MCF 10A (cell line): Measurements from ENCODE around the gene ASGR1. TPM values are rescaled to one million over a fixed set of nuclear protein-coding genes. Genes with fewer than 3 reads are reported as not detected.

Experiments used
- BruUV-seq: library from RNA; stranded (reverse); fragments of 400-500 nt; replicated peaks from 2 replicates; lab custom pipeline; 2021; lab: Mats Ljungman, UMichigan
- CTCF ChIA-PET: fragments of 300-600 bp; sonication (Branson Sonifier 250); formaldehyde crosslinking; extraction: SDS; loops from one replicate; lab custom pipeline; 2021; ENCODE audit warnings: antibody characterized with exemption, inconsistent platforms; lab: Yijun Ruan, JAX
- POLR2A ChIA-PET: fragments of 300-600, 350-650 bp; sonication (Branson Sonifier 250); formaldehyde crosslinking; extraction: SDS; loops from one replicate; lab custom pipeline; 2020; ENCODE audit warnings: antibody characterized with exemption, inconsistent platforms; lab: Yijun Ruan, JAX
- DNase-seq: peaks from one replicate; pipeline ENCODE4 v3.0.0-alpha.2; 2018; ENCODE audit not compliant: unreplicated experiment
- H3K27ac Mint-ChIP-seq: one replicate; pipeline ENCODE4 v1.8.0; 2022; ENCODE audit warnings: mild to moderate bottlenecking, low read depth, mixed read lengths; ENCODE audit not compliant: unreplicated experiment
- H3K27me3 Mint-ChIP-seq: one replicate; pipeline ENCODE4 v1.8.0; 2022; ENCODE audit warnings: mixed read lengths; ENCODE audit not compliant: insufficient read depth, unreplicated experiment
- H3K36me3 Mint-ChIP-seq: one replicate; pipeline ENCODE4 v1.8.0; 2022; ENCODE audit warnings: mild to moderate bottlenecking, moderate library complexity, mixed read lengths; ENCODE audit not compliant: insufficient read depth, unreplicated experiment
- H3K4me1 Mint-ChIP-seq: one replicate; pipeline ENCODE4 v1.8.0; 2022; ENCODE audit warnings: mixed read lengths; ENCODE audit not compliant: insufficient read depth, unreplicated experiment
- H3K4me3 Mint-ChIP-seq: one replicate; pipeline ENCODE4 v1.8.0; 2022; ENCODE audit warnings: mild to moderate bottlenecking, moderate library complexity, mixed read lengths; ENCODE audit not compliant: unreplicated experiment
- H3K9me3 Mint-ChIP-seq: one replicate; pipeline ENCODE4 v1.8.0; 2022; ENCODE audit warnings: mixed read lengths; ENCODE audit not compliant: unreplicated experiment
- CTCF ChIP-seq: fragments of 200-600 bp; IDR thresholded peaks from one replicate; pipeline ENCODE4 v1.8.0; 2022; ENCODE audit warnings: antibody characterized with exemption, mild to moderate bottlenecking; ENCODE audit not compliant: unreplicated experiment
- intact Hi-C: fragments of 100-400 bp; cut with micrococcal nuclease; formaldehyde crosslinking; loops from 2 replicates; pipeline ENCODE4 v1.14.1; 2022
- total RNA-seq: library from RNA; stranded (reverse); gene quantifications from 2 replicates; pipeline ENCODE4 v1.2.3, GENCODE V29; 2022

ASGR1 gene
- total RNA-seq, 1 experiment from 2014 or later, result 0.37 TPM

DNA sequence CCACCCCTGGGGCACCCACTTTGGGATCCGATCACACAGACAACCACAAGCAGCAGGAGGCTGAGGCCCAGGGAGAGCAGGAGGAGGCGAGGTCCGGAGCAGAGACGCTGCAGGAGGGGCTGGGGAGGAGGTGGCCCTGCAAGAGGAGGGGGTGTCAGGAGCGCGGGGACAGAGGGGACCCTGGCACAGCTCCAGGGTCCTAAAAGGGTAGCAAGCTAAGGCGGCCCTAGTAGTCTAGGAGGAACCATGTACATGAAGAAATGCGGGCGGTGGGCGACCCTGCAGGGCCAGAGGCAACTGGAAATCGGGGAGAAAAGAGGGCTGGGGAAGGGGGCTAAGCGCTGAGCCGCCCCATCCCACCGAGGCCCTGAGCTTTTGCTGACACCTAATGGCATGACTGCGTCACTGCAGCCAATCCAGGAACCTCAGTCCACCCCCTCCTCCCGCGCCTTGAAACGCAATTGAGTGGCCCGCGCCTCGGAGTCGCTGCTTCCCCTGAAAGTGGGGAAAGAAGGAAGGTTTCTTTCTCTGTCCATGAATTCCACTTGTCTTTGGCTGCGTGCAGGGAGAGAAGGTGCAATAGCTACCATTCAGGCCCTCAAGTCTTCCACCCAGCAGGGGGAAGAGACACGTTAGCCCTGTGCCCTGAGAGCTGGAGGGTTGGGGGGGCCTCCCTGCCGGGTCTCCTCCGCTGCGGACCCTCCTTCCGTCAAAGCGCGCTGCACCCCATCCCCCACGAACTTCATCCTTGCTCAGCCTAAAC, 1.8 kb downstream of the ASGR1 start:
- Mint-ChIP-seq H3K27me3 (no peaks in the 10 kb centered on the region), H3K4me3 (peak overlapping the region; percentile 61), H3K27ac (no peak overlapping the region), H3K9me3 (no peaks in the 10 kb centered on the region), H3K36me3 (no peaks in the 10 kb centered on the region), H3K4me1 (no peaks in the 10 kb centered on the region)
- CTCF ChIA-PET, result interaction anchor here (0.6 to 3.2 kb wide), 28 partner anchors 8 to 758 kb away, joined by 3 to 33 read pairs (median 4); no protein-coding TSS in a partner anchor
- intact Hi-C loops, result loop anchor here (2.0 kb wide), 2 partner anchors 41 to 125 kb away; no protein-coding TSS in a partner anchor
- peak; percentile 88 for TF ChIP-seq CTCF
- POLR2A ChIA-PET, result interaction anchor here (0.6 to 1.4 kb wide), 5 partner anchors 9 to 307 kb away, joined by 3 to 4 read pairs (median 4); partner anchors contain the start of genes DLG4 and POLR2A
- BruUV-seq, result no TSS peak
- DNase-seq, result peak; percentile 66

DNA sequence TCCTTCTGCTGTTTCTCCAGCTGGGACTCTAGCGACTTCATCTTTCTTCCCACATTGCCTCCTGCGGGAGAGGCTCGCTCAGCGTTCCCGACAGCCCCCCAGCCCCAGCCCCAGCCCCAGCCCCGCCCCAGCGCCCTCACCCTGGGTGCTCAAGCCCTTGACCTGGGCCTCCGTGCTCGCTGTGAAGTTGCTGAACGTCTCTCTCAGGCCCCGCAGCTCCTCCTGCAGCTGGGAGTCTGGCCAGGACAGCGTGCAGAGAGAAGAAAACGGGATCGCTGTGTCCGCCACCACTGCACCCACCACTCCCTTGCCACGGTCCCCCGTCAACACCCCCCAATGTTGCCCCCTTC, 2.4 kb downstream of the ASGR1 start:
- no peaks in the 10 kb centered on the region for H3K27me3 Mint-ChIP-seq
- BruUV-seq, result no TSS peak
- no peak overlapping the region for H3K27ac Mint-ChIP-seq
- no peak for DNase-seq
- intact Hi-C loops, result loop anchor here (2.0 kb wide), 2 partner anchors 40 to 124 kb away; no protein-coding TSS in a partner anchor
- no peaks in the 10 kb centered on the region for H3K9me3 Mint-ChIP-seq
- H3K4me1 Mint-ChIP-seq, result no peaks in the 10 kb centered on the region
- H3K4me3 Mint-ChIP-seq, result peak overlapping the region; percentile 61
- H3K36me3 Mint-ChIP-seq, result no peaks in the 10 kb centered on the region
- TF ChIP-seq CTCF, result no peak
- POLR2A ChIA-PET, result interaction anchor here (0.6 to 1.4 kb wide), 4 partner anchors 9 to 131 kb away, joined by 3 to 4 read pairs (median 4); partner anchors contain the start of gene DLG4
- CTCF ChIA-PET, result interaction anchor here (0.7 to 3.2 kb wide), 20 partner anchors 9 to 759 kb away, joined by 3 to 33 read pairs (median 6); no protein-coding TSS in a partner anchor

DNA sequence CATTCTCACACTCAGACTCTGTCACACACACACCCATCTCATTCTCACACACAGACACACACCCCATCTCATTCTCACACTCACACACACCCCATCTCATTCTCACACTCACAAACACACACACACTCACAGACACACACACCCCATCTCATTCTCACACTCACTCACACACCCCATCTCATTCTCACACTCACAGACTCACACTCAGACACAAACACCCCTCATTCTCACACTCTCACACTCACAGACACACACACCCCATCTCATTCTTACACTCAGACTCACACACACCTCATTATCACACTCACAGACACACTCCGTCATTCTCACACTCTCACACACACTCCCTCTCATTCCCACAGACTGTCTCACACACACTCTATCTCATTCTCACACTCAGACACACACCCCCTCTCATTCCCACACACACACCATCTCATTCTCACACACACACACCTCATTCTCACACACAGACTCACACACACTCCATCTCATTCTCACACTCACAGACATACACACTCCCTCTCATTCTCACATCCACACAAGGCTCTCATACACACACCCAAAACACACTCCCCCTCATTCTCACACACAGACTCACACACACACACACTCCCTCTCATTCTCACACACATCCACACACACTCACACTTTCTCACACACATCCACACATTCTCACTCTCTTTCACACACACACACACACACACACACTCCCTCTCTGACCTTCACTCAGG, 2.9 kb downstream of the ASGR1 start:
- TF ChIP-seq CTCF, result no peak
- H3K4me1 Mint-ChIP-seq, result no peaks in the 10 kb centered on the region
- ChIA-PET POLR2A (interaction anchor here (0.6 to 1.3 kb wide), 2 partner anchors 43 to 130 kb away, joined by 3 to 4 read pairs; partner anchors contain the start of gene DLG4), CTCF (interaction anchor here (0.9 to 3.2 kb wide), 10 partner anchors 19 to 140 kb away, joined by 3 to 33 read pairs (median 8); no protein-coding TSS in a partner anchor)
- H3K27me3 Mint-ChIP-seq, result no peaks in the 10 kb centered on the region
- H3K9me3 Mint-ChIP-seq, result no peaks in the 10 kb centered on the region
- no TSS peak for BruUV-seq
- no peaks in the 10 kb centered on the region for H3K36me3 Mint-ChIP-seq
- no peak overlapping the region for H3K27ac Mint-ChIP-seq
- H3K4me3 Mint-ChIP-seq, result no peak overlapping the region
- DNase-seq, result no peak
- intact Hi-C loops, result loop anchor here (2.0 kb wide), 2 partner anchors 39 to 123 kb away; no protein-coding TSS in a partner anchor

- Mint-ChIP-seq H3K9me3 (no peaks in the 10 kb centered on the region), H3K27ac (no peak overlapping the region), H3K27me3 (no peaks in the 10 kb centered on the region), H3K36me3 (no peaks in the 10 kb centered on the region), H3K4me1 (no peaks in the 10 kb centered on the region), H3K4me3 (no peak overlapping the region)
- no peak for TF ChIP-seq CTCF
- DNase-seq, result no peak
- intact Hi-C loops, result no loop called here
- CTCF ChIA-PET, result no interaction called here
- no TSS peak for BruUV-seq
- POLR2A ChIA-PET, result no interaction called here
Observed at GRCh38 chr17:7175330-7175733, 3.8 kb downstream of the ASGR1 start.
